ENCODE data around the gene ERCC6L2.

The ERCC6L2 gene, protein sequence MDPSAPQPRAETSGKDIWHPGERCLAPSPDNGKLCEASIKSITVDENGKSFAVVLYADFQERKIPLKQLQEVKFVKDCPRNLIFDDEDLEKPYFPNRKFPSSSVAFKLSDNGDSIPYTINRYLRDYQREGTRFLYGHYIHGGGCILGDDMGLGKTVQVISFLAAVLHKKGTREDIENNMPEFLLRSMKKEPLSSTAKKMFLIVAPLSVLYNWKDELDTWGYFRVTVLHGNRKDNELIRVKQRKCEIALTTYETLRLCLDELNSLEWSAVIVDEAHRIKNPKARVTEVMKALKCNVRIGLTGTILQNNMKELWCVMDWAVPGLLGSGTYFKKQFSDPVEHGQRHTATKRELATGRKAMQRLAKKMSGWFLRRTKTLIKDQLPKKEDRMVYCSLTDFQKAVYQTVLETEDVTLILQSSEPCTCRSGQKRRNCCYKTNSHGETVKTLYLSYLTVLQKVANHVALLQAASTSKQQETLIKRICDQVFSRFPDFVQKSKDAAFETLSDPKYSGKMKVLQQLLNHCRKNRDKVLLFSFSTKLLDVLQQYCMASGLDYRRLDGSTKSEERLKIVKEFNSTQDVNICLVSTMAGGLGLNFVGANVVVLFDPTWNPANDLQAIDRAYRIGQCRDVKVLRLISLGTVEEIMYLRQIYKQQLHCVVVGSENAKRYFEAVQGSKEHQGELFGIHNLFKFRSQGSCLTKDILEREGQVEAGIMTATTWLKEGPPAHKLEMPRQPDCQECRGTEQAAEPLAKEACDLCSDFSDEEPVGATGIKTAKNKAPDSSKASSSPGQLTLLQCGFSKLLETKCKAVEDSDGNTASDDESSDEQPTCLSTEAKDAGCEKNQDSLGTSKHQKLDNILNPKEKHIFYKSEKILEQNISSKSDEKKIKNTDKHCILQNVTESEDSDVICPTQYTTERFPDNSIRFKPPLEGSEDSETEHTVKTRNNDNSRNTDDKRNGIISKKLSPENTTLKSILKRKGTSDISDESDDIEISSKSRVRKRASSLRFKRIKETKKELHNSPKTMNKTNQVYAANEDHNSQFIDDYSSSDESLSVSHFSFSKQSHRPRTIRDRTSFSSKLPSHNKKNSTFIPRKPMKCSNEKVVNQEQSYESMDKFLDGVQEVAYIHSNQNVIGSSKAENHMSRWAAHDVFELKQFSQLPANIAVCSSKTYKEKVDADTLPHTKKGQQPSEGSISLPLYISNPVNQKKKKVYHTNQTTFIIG (N-terminal part only)

DNA sequence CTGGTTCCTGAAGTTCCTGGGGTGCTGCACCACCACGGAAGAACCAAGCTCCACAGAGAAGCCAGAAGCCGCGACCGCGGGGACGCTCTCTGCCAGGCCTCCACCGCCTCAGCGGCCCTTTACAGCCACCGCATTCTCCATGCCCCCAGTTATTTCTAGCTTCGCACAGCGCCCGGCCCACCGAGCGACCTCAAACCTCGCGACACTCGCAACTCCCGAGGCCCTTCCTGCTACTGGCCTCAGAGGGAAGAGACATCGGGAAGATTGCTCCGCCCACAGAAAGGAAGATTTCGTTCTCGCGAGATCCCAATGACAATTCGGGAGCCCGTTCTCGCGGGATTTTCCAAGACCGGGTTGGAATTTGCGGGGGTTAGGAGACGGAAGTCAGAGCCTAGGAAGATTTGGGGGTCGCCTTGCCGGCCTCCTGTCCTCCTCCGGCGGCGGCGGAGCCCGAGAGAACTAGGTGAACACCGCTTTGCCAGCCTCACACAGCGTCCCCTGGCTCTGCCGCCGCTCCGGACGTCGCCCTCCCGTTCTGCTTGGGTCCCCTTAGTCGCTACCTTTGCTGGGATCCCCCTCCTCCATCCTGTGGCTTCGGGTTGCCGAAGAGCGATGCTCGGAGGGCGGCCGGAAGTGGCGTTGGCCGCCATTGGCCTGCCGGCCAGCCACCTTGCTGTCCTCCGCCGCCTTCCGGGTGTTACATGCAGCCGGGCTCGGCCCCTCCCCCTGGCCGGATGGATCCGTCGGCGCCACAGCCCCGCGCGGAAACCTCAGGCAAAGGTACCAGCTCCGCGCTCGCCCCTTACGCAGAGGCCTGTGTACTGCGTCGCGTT is at the start of gene ERCC6L2:
ERCC6L2 (plus strand) TSS at position 387 of the 833 bp plus-strand sequence; CDS start at position 735, 348 bp downstream.
- Histone ChIP-seq H3K27ac (peak within 1 kb of the TSS; percentile 74), H3K9me3 (ENCODE audit: low read depth, low read length) (no peaks in the 10 kb centered on the region), H3K4me3 (no peak within 1 kb of the TSS), H3K36me3 (ENCODE audit: insufficient read depth, low read length) (0 out of 2 replicates have a peak, but pooled peaks cover 6% of the 10 kb centered on the region), H3K9ac (ENCODE audit: insufficient read length) (no peak within 1 kb of the TSS)
- TF ChIP-seq EZH2 (IDR thresholded peaks at IDR 0.05), result no peak
- TF ChIP-seq POLR2AphosphoS5 (IDR thresholded peaks at IDR 0.05; ENCODE audit: borderline replicate concordance, low read depth, low read length), result peak; percentile 90
- peak; percentile 98 for DNase-seq (ENCODE audit: low read depth, low spot score)

DNA sequence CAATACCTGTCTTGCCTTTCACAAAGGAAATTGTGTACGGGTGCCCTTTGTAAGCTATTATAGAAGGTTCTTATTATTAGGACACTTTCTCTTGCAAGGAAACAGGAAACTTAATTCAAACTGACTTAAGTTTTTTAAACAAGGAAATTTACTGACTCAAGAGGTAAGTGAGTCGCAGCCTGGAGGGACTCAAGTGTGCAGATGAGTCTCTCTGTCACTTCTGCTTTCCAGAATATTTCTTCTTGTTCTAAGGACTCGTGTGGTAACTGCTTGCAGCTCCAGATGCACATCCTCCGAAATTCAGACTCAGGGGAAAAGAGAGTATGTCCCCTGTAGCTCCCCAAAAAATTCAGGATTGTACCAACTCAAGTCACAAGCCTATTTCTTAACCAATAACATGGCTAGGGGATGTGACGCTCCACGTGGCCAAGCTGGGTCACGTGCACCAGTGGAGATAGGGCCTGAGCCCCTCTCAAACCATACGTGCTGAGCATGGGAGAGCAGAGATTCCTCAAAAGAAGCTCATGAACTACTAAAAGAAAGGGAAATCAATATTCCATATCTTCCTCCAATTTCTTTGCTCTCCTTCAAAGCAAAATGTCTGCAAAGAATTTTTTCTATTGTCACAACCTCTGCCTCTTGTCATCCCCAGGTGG is 49.2 kb upstream of the ERCC6L2 start:
- no peak for DNase-seq (ENCODE audit: low read depth, low spot score)

DNA sequence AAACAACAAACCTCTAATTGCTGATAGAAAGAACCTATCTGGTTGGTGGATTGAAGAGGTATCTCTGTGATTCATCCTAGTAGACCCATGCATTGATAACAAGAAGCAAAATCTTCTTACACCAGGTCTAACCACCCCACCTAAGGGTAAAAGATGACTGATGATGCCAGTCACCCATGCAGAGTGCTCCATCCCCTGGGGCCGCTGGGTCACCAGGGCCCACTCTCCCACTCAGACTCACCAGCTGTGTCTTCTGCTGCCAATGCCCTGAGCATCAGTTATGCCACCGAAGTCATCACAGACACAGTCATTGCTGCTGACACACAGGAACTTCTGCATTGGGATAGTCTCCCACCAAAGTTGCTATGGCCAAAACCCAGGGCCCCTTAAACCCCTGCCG is 44.7 kb upstream of the ERCC6L2 start:
- H3K9me3 ChIP-seq (ENCODE audit: low read depth, low read length), result no peaks in the 10 kb centered on the region
- no peak for DNase-seq (ENCODE audit: low read depth, low spot score)

More for the DNA sequence above, 49.2 kb upstream of the ERCC6L2 start:
- TF ChIP-seq EZH2 (IDR thresholded peaks at IDR 0.05) (no peak), POLR2AphosphoS5 (IDR thresholded peaks at IDR 0.05; ENCODE audit: borderline replicate concordance, low read depth, low read length) (no peak), FOXP2 (optimal IDR thresholded peaks at IDR 0.05; ENCODE audit: control extremely low read depth, extremely low read length, insufficient read depth) (no peak)
- H3K9me3 ChIP-seq (ENCODE audit: low read depth, low read length), result no peaks in the 10 kb centered on the region
- H3K4me3 ChIP-seq, result no peak overlapping the region
- H3K36me3 ChIP-seq (ENCODE audit: insufficient read depth, low read length), result no peaks in the 10 kb centered on the region
- no peak overlapping the region for H3K9ac ChIP-seq (ENCODE audit: insufficient read length)
- no peak overlapping the region for H3K27ac ChIP-seq

DNA sequence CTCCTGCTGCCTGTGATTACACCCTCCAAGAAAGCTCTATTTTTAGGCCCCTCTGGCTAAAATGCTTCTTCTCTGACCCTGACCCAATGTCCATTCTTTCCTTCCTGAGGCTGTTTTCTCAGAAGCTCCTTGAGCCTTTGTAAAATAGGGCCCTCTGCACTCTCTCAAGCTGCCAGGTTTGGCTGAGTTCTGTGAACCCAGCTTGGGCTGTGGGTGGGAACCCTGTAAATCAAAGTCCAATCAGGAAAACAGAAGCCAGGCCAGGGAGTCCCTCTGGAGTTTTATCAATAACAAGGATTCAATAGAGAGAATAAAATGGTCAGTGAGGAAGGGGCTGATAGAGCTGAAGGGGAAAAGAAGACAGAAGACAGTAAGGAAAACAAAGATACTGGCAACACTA is 43.7 kb upstream of the ERCC6L2 start:
- Histone ChIP-seq H3K9ac (ENCODE audit: insufficient read length) (no peak overlapping the region), H3K4me3 (no peak overlapping the region), H3K27ac (no peak overlapping the region), H3K36me3 (ENCODE audit: insufficient read depth, low read length) (no peaks in the 10 kb centered on the region), H3K9me3 (ENCODE audit: low read depth, low read length) (no peaks in the 10 kb centered on the region)
- no peak for DNase-seq (ENCODE audit: low read depth, low spot score)
- no peak for TF ChIP-seq POLR2AphosphoS5 (IDR thresholded peaks at IDR 0.05; ENCODE audit: borderline replicate concordance, low read depth, low read length)
- no peak for TF ChIP-seq EZH2 (IDR thresholded peaks at IDR 0.05)
- no peak for TF ChIP-seq FOXP2 (optimal IDR thresholded peaks at IDR 0.05; ENCODE audit: control extremely low read depth, extremely low read length, insufficient read depth)

More for the DNA sequence above, 44.7 kb upstream of the ERCC6L2 start:
- Histone ChIP-seq H3K27ac (no peak overlapping the region), H3K4me3 (no peak overlapping the region), H3K36me3 (ENCODE audit: insufficient read depth, low read length) (no peaks in the 10 kb centered on the region), H3K9ac (ENCODE audit: insufficient read length) (no peak overlapping the region)
- TF ChIP-seq POLR2AphosphoS5 (IDR thresholded peaks at IDR 0.05; ENCODE audit: borderline replicate concordance, low read depth, low read length), result no peak
- TF ChIP-seq EZH2 (IDR thresholded peaks at IDR 0.05), result no peak

DNA sequence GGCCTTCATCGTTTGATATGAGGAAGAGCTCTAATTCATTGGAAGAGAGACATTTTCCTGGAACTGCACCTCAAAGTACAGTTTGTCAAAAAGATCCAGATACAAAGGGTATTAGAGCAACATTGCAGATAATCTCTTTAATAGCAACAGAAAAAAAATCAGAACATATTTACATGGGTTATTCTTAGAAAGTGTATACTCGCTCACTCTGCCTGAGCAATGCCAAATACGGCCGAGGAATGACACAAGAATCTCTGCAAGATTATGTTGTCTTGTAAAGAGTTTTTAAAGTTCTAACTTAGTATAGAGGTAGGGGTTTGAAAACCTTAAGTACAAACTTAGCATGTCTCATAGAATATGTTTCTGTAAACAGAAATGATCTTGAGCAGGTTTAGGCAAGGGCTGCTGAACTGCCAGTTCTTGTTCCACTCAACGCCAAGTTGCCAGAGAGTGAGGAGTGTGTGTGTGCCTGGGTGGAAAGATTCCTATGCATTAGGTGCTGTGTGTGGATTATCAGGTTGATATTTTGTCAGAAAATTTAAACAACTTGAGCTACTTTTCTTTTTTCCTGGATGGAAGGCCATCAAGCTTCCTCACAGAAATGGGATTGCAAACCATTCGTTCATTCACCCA is 41.8 kb upstream of the ERCC6L2 start:
- Histone ChIP-seq H3K9me3 (ENCODE audit: low read depth, low read length) (no peaks in the 10 kb centered on the region), H3K9ac (ENCODE audit: insufficient read length) (no peak overlapping the region), H3K27ac (no peak overlapping the region), H3K36me3 (ENCODE audit: insufficient read depth, low read length) (no peaks in the 10 kb centered on the region), H3K4me3 (no peak overlapping the region)
- DNase-seq (ENCODE audit: low read depth, low spot score), result no peak
- TF ChIP-seq FOXP2 (optimal IDR thresholded peaks at IDR 0.05; ENCODE audit: control extremely low read depth, extremely low read length, insufficient read depth) (no peak), POLR2AphosphoS5 (IDR thresholded peaks at IDR 0.05; ENCODE audit: borderline replicate concordance, low read depth, low read length) (no peak), EZH2 (IDR thresholded peaks at IDR 0.05) (no peak)

DNA sequence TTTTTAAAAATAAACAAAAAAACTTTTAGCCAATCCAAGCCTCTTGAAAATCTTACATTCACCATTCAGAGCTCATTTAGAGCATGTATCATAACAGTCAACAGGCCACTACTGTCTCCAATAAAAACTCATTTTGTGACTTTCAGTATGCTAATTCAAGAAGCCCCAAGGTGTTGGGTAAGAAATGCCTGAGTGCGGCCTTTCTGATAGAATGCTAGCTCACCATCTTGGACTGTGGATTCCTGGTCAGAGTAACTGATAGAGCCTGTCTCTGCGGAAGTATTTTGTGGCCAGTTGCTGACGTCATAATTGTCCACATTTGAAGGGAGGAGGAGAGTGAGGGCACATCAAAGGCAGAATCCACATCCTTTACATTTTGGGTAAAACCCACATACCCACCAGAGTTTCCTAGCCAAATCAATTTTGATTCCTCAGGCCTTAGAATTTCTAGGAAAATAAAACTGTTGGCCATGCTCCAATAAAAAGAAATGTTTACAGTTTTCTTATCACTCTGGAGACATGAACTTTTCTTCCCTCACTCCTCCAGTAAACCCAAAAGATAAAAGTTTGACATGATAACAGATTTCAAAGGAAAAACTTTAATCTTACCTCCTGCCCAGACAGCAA is 41.1 kb upstream of the ERCC6L2 start:
- no peak for DNase-seq (ENCODE audit: low read depth, low spot score)
- Histone ChIP-seq H3K4me3 (no peak overlapping the region), H3K9ac (ENCODE audit: insufficient read length) (no peak overlapping the region), H3K36me3 (ENCODE audit: insufficient read depth, low read length) (no peaks in the 10 kb centered on the region), H3K27ac (no peak overlapping the region), H3K9me3 (ENCODE audit: low read depth, low read length) (no peaks in the 10 kb centered on the region)
- no peak for TF ChIP-seq FOXP2 (optimal IDR thresholded peaks at IDR 0.05; ENCODE audit: control extremely low read depth, extremely low read length, insufficient read depth)
- TF ChIP-seq EZH2 (IDR thresholded peaks at IDR 0.05), result no peak
- TF ChIP-seq POLR2AphosphoS5 (IDR thresholded peaks at IDR 0.05; ENCODE audit: borderline replicate concordance, low read depth, low read length), result no peak
